NCI-H1092 treated with DMSO at 0.1 percent for 48 hours (cell line): ENCODE results near the gene NPRL2.
A peak's percentile ranks its signal among the peaks of the same experiment; 100 is the strongest.

Experiments used
- DNase-seq: peaks from one replicate; lab custom pipeline; 2025; lab: John Stamatoyannopoulos, UW

NPRL2 gene

GRCh38 chr3:50350527-50351322, at the start of gene NPRL2, which contains the start of gene CYB561D2:
Gene NPRL2 (minus strand): TSS chr3:50350775. CDS start chr3:50350652, 123 bp downstream.
Gene CYB561D2 (plus strand): TSS chr3:50350862. CDS start chr3:50351434, 572 bp downstream.
- peak; percentile 88 for DNase-seq

DNA sequence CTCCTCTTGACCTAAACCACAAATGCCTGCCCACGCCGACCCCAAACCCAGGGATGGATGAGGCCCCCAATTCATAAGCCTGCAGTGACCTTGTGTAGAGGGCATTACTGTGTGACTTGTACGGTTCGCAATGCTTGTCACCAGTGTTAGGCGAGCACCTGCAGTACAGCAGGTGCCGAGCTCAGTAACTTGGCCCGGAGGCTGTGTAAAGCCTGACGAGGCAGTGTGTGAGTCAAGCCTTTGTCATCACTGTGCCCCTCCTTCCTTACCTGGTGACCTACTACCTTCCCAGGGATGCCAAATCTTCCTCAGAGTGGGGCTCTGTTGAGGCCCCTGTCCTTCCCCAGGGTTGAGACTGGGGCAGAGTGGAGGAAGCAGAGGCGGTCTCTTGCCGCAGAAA, 45.9 kb upstream of the NPRL2 start:
- no peak for DNase-seq

GRCh38 chr3:50395070-50395860, 44.7 kb upstream of the NPRL2 start:
- no peak for DNase-seq

DNA sequence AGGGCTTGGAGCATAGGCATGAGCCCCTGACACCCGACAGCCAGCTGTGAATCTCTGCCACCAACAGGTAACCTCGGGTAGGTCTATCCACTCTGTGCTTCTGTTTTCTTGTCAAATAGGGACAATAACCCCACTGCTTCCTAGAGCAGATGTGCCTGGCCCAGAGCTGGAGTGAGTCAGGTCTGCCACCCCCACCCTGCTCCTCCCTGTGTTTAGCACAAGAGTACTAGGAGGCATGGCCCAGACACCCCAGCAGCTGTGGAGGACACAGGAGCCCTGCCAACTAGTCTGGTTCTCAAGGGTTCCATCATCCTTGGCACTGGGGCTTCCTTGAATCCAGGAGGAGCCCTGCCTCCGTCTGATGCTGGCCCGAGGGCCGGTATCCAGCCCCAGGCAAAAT, 42.5 kb upstream of the NPRL2 start:
- no peak for DNase-seq

GRCh38 chr3:50392101-50392715, 41.6 kb upstream of the NPRL2 start:
- no peak for DNase-seq

GRCh38 chr3:50390508-50391224, 40.1 kb upstream of the NPRL2 start:
- peak; percentile 69 for DNase-seq

DNA sequence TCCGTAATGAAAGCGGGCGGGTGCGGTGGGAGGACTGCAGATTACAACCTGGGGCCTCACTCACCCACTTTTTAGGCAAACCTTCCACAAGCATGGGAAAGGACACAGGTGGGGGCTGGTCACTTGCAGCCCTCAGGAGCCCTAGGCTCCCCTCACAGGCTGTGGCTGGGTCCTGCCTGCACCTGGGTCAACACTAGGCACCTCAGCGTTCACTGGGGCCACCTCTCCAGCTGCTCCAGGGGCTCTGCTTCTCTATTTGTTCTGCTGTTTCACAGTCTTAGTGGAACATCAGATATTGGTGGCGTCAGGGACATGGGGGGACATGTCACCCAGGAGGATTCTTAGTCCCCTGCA, 38.8 kb upstream of the NPRL2 start:
- DNase-seq, result no peak

DNA sequence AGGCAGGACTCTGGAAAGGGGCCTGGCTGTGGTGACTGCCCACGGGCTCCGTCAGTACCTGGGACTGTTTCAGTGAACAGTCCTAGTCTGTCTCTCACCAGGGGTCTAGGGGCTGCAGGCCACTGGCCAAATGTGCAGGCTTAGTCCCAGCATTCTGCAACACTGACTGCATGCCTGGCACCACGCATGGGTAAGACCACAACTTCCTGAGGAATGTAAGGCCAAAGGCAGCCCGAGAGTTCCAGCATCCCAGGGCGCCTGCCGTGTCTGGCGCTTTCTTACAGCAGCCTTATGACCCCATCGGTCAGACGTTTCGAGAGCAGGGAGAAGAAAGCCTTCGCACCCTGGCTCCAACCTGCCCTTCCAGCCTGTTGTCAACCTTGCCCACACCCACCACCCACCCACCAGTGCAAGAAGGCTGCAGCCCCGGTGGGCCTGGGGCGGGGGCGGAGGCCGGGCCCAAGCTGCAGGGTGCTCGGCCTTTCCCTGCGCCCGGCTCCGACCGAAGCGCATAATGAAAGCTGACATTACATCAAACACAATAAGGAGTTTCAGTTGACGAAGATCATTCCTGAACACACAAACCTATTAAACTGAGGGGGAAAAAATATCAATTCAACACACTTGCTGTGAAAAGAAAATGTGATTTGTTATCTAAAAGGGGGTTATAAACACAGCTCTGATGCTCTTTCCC, 38.3 kb upstream of the NPRL2 start:
- no peak for DNase-seq

DNA sequence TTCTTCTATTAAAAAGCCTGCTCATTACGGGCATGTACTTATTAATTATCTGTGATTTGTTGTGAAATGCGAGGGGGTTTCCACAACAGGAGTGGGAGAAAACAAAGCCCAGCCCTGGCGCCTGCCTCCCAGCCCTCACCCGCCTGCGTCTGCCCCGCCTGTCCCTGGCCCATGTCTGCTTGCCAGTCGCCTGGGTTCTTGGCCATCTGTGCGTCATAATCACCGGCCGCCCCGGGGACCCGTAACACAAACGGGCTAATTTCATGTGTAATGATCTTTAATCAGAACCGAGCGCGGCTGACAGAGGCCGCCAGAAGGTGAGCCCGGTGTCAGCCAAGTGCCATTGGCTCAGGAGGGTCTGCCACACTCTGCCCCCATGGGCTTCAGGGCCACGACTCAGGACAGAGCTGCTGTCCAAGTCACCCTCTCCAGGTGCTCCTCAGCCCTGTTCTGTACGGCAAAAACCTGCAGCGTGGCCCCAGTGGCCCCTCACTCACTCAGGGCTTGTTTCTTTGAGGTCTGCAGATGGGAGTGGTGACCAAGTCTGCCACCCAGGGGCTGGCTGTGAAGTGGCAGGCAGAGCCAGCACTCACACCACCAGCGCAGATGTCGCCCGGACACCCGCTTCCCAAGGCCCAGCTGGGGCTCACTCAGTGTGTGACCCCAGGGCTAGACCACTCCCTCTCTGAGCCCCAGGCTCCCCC, 37.6 kb upstream of the NPRL2 start:
- peak; percentile 23 for DNase-seq

- no peak for DNase-seq
Observed at GRCh38 chr3:50385754-50386153, 35.2 kb upstream of the NPRL2 start.

DNA sequence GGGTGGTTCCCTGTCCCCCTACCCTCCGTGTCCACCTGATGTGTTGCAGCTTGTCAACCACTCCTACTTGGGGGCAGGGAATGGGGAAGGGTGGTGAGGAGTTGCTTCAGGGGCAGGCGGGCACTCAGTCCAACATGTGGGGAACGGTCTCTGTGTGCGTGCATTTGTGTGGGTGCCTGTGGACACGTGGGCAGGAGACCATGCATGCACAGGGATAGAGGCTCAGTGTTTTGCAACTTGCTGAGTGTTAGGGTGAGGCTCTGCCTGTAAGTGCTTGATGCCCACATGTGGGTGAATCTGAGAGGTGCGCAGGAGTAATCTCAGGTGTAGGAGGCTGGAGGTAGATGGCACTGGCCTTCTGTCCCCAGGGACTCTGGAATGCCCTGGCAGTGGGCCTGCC, 33.2 kb upstream of the NPRL2 start:
- no peak for DNase-seq

GRCh38 chr3:50382722-50383121, 32.1 kb upstream of the NPRL2 start:
- no peak for DNase-seq

DNA sequence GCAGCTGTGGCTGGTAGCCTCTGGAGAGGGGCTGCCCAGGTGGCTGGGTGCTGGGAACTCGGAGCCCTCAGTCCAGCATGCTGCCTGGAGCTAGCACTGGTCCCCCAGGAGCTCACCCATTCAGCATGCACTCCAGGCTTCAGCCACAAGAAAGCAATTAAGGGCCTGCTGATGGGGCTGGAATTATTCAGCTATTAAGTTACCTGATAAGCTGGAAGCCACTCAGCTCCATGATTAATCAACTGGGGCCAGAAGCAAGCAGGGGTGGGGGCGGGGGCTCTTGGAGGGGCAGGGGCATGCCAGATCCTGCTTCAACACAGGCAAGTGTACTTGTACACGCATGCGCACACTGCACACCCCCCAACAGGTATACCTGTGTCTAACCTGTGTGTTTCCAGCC, 30.8 kb upstream of the NPRL2 start:
- DNase-seq, result peak; percentile 39

DNA sequence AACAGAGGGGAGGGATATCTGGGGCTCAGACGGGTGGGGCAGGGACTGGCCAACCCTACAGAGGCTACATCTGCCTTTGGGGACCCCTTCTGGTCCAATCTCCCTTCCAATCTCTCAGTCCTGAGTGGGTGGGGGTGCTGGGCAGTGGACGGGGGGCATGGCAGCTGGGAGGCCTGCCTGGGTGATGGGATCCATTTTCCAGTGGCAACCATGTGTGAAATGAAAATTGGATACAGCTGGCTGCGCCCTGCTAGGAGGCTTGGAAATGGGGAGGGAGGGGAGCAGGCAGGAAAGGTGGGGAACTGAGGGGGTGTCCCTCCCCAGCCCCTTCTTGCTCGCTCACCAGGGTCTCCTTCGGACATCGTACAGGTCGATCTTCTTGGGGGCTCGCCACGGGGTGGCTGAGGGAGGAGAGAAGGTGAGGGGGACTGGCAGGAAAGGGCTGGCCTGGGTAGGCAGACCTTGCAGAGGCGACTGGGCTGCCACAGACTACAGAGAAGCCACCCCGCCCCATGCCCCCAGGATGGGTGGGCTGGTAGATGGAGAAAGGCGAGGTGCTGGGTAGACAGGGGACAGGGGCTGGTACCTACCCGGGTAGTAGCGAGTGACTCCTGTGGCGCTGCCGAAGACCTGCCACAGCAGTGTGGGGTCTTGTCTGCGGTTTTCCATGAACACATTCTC, 30.0 kb upstream of the NPRL2 start:
- DNase-seq, result no peak

- no peak for DNase-seq
Observed at GRCh38 chr3:50378757-50379156, 28.2 kb upstream of the NPRL2 start.

DNA sequence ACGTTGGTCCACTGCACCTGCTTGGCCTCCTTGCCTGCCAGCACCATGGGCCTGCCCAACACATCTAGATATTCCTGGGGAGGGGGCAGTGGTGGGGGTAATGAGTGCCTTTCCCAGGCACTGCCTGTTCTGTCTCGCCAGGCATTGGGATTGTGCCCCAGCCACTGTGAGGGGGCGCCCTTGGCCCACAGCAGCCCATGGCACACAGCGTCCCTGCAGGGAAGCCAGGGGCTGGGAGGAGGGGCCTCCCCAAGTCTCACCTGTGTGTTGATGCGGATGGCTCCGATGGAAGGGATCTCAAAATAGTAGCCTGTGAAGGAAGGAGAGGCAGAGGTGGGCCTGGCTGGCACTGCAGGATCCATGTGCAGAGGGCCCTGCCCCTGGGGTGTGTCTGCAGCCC, 27.4 kb upstream of the NPRL2 start:
- DNase-seq, result no peak

GRCh38 chr3:50375258-50375931, 24.8 kb upstream of the NPRL2 start:
- no peak for DNase-seq

- no peak for DNase-seq
Observed at GRCh38 chr3:50374363-50375257, 24.0 kb upstream of the NPRL2 start.
